ENCODE measurements around the gene SEC11A. TPM values are rescaled to one million over a fixed set of nuclear protein-coding genes. Genes with fewer than 3 reads are reported as not detected.
"Not testable (repeated sequence)": the region's sequence is repeated elsewhere in the genome, so short reads cannot be mapped to it uniquely, and the experiment has no call there.

Gene SEC11A
- 100 to 1,000 TPM; 110 to 119 TPM for total RNA-seq

GRCh38 chr15:84716036-84716732 lies at the start of gene SEC11A:
Gene SEC11A (minus strand): TSS chr15:84716139. CDS start chr15:84716075, 64 bp downstream.
- DNase-seq, result peak; percentile 92
- H3K9me3 Mint-ChIP-seq, result no peaks in the 10 kb centered on the region
- POLR2A ChIA-PET, result interaction anchor here (0.6 to 1.8 kb wide), 5 partner anchors 8 to 63 kb away, joined by 3 to 15 read pairs (median 6); partner anchors contain the start of gene WDR73
- CTCF ChIA-PET, result interaction anchor here (0.5 to 10.5 kb wide), 11 partner anchors 9 to 1014 kb away, joined by 3 to 53 read pairs (median 3); no protein-coding TSS in a partner anchor
- H3K27me3 Mint-ChIP-seq, result no peaks in the 10 kb centered on the region
- H3K36me3 Mint-ChIP-seq (ENCODE audit: low read depth), result peaks cover 32% of the 10 kb centered on the region
- peak within 1 kb of the TSS; percentile 94 for H3K4me3 Mint-ChIP-seq
- peak within 1 kb of the TSS; percentile 97 for H3K27ac Mint-ChIP-seq
- H3K4me1 Mint-ChIP-seq, result peaks cover 54% of the 10 kb centered on the region

- H3K4me3 Mint-ChIP-seq, result no peak overlapping the region
- ChIA-PET CTCF (interaction anchor here (1.5 kb wide), 1 partner anchor 49 kb away, joined by 3 read pairs; no protein-coding TSS in a partner anchor), POLR2A (no interaction called here)
Measured at GRCh38 chr15:84765675-84766074, 49.7 kb upstream of the SEC11A start.

GRCh38 chr15:84764989-84765388 lies 49.0 kb upstream of the SEC11A start:
- no peak overlapping the region for H3K4me3 Mint-ChIP-seq
- ChIA-PET POLR2A (no interaction called here), CTCF (no interaction called here)
- no peaks in the 10 kb centered on the region for H3K9me3 Mint-ChIP-seq
- no peak for DNase-seq
- no peaks in the 10 kb centered on the region for H3K27me3 Mint-ChIP-seq
- peaks cover 17% of the 10 kb centered on the region for H3K4me1 Mint-ChIP-seq
- H3K27ac Mint-ChIP-seq, result peak overlapping the region; percentile 43
- peaks cover 40% of the 10 kb centered on the region for H3K36me3 Mint-ChIP-seq (ENCODE audit: low read depth)

More at GRCh38 chr15:84765675-84766074, 49.7 kb upstream of the SEC11A start:
- Mint-ChIP-seq H3K27ac (no peak overlapping the region), H3K36me3 (ENCODE audit: low read depth) (peaks cover 43% of the 10 kb centered on the region), H3K9me3 (no peaks in the 10 kb centered on the region), H3K27me3 (no peaks in the 10 kb centered on the region), H3K4me1 (peaks cover 17% of the 10 kb centered on the region)
- DNase-seq, result no peak

- ChIA-PET POLR2A (no interaction called here), CTCF (interaction anchor here (0.6 kb wide), 1 partner anchor 201 kb away, joined by 4 read pairs; no protein-coding TSS in a partner anchor)
- H3K27me3 Mint-ChIP-seq, result no peaks in the 10 kb centered on the region
- no peaks in the 10 kb centered on the region for H3K9me3 Mint-ChIP-seq
- H3K36me3 Mint-ChIP-seq (ENCODE audit: low read depth), result peaks cover 39% of the 10 kb centered on the region
- H3K4me1 Mint-ChIP-seq, result peaks cover 14% of the 10 kb centered on the region
- peak overlapping the region; percentile 43 for H3K27ac Mint-ChIP-seq
- DNase-seq, result no peak
- no peak overlapping the region for H3K4me3 Mint-ChIP-seq
Measured at GRCh38 chr15:84764585-84764984, 48.6 kb upstream of the SEC11A start.

- Mint-ChIP-seq H3K27ac (no peak overlapping the region), H3K9me3 (no peaks in the 10 kb centered on the region), H3K27me3 (no peaks in the 10 kb centered on the region), H3K4me3 (no peak overlapping the region), H3K36me3 (ENCODE audit: low read depth) (peaks cover 25% of the 10 kb centered on the region), H3K4me1 (peaks cover 11% of the 10 kb centered on the region)
- ChIA-PET CTCF (interaction anchor here (0.8 kb wide), 1 partner anchor 16 kb away, joined by 3 read pairs; no protein-coding TSS in a partner anchor), POLR2A (no interaction called here)
- DNase-seq, result no peak
Measured at GRCh38 chr15:84762840-84763572, 47.1 kb upstream of the SEC11A start.

- Mint-ChIP-seq H3K4me3 (no peak overlapping the region), H3K27me3 (no peaks in the 10 kb centered on the region), H3K36me3 (ENCODE audit: low read depth) (peaks cover 18% of the 10 kb centered on the region), H3K27ac (no peak overlapping the region), H3K4me1 (peaks cover 13% of the 10 kb centered on the region), H3K9me3 (no peaks in the 10 kb centered on the region)
- peak; percentile 16 for DNase-seq
- ChIA-PET POLR2A (no interaction called here), CTCF (no interaction called here)
Measured at GRCh38 chr15:84761607-84762131, 45.7 kb upstream of the SEC11A start.

- CTCF ChIA-PET, result no interaction called here
- H3K4me3 Mint-ChIP-seq, result no peak overlapping the region
Measured at GRCh38 chr15:84760219-84760618, 44.3 kb upstream of the SEC11A start.

GRCh38 chr15:84759018-84759417 lies 43.1 kb upstream of the SEC11A start:
- Mint-ChIP-seq H3K36me3 (ENCODE audit: low read depth) (peaks cover 9% of the 10 kb centered on the region), H3K4me3 (no peak overlapping the region), H3K9me3 (no peaks in the 10 kb centered on the region), H3K27ac (no peak overlapping the region), H3K27me3 (no peaks in the 10 kb centered on the region), H3K4me1 (peaks cover 22% of the 10 kb centered on the region)
- no peak for DNase-seq
- ChIA-PET CTCF (interaction anchor here (0.9 kb wide), 1 partner anchor 13 kb away, joined by 3 read pairs; no protein-coding TSS in a partner anchor), POLR2A (no interaction called here)

More at GRCh38 chr15:84760219-84760618, 44.3 kb upstream of the SEC11A start:
- no peaks in the 10 kb centered on the region for H3K27me3 Mint-ChIP-seq
- no peak overlapping the region for H3K27ac Mint-ChIP-seq
- no peaks in the 10 kb centered on the region for H3K9me3 Mint-ChIP-seq
- no peak for DNase-seq
- H3K36me3 Mint-ChIP-seq (ENCODE audit: low read depth), result peaks cover 12% of the 10 kb centered on the region
- H3K4me1 Mint-ChIP-seq, result peaks cover 19% of the 10 kb centered on the region
- POLR2A ChIA-PET, result no interaction called here

GRCh38 chr15:84755736-84756527 lies 40.0 kb upstream of the SEC11A start:
- ChIA-PET CTCF (interaction anchor here (1.0 to 2.1 kb wide), 4 partner anchors 12 to 184 kb away, joined by 3 to 5 read pairs (median 3); no protein-coding TSS in a partner anchor), POLR2A (no interaction called here)
- Mint-ChIP-seq H3K4me1 (peaks cover 40% of the 10 kb centered on the region), H3K9me3 (no peaks in the 10 kb centered on the region), H3K4me3 (no peak overlapping the region), H3K27me3 (no peaks in the 10 kb centered on the region), H3K27ac (no peak overlapping the region), H3K36me3 (ENCODE audit: low read depth) (peaks cover 24% of the 10 kb centered on the region)
- DNase-seq, result no peak

GRCh38 chr15:84754889-84755288 lies 39.0 kb upstream of the SEC11A start:
- H3K9me3 Mint-ChIP-seq, H3K4me3 Mint-ChIP-seq, DNase-seq, H3K27ac Mint-ChIP-seq, H3K27me3 Mint-ChIP-seq, POLR2A ChIA-PET: not testable (repeated sequence)
- Mint-ChIP-seq H3K36me3 (ENCODE audit: low read depth) (peaks cover 29% of the 10 kb centered on the region), H3K4me1 (peaks cover 50% of the 10 kb centered on the region)
- CTCF ChIA-PET, result interaction anchor here (0.6 to 2.1 kb wide), 4 partner anchors 13 to 100 kb away, joined by 3 to 6 read pairs (median 4); partner anchors contain the start of gene WDR73

- ChIA-PET CTCF (interaction anchor here (1.0 kb wide), 1 partner anchor 18 kb away, joined by 3 read pairs; no protein-coding TSS in a partner anchor), POLR2A (no interaction called here)
- Mint-ChIP-seq H3K36me3 (ENCODE audit: low read depth) (peaks cover 38% of the 10 kb centered on the region), H3K9me3 (no peaks in the 10 kb centered on the region), H3K27ac (peak overlapping the region; percentile 32), H3K4me3 (no peak overlapping the region), H3K27me3 (no peaks in the 10 kb centered on the region), H3K4me1 (peaks cover 56% of the 10 kb centered on the region)
- no peak for DNase-seq
Measured at GRCh38 chr15:84752700-84753099, 36.8 kb upstream of the SEC11A start.

- ChIA-PET POLR2A (interaction anchor here (0.6 kb wide), 1 partner anchor 88 kb away, joined by 4 read pairs; no protein-coding TSS in a partner anchor), CTCF (interaction anchor here (1.0 kb wide), 1 partner anchor 17 kb away, joined by 3 read pairs; no protein-coding TSS in a partner anchor)
- peaks cover 61% of the 10 kb centered on the region for H3K4me1 Mint-ChIP-seq
- no peaks in the 10 kb centered on the region for H3K27me3 Mint-ChIP-seq
- H3K9me3 Mint-ChIP-seq, result no peaks in the 10 kb centered on the region
- DNase-seq, result no peak
- no peak overlapping the region for H3K4me3 Mint-ChIP-seq
- H3K36me3 Mint-ChIP-seq (ENCODE audit: low read depth), result peaks cover 43% of the 10 kb centered on the region
- H3K27ac Mint-ChIP-seq, result no peak overlapping the region
Measured at GRCh38 chr15:84752195-84752594, 36.3 kb upstream of the SEC11A start.

Data from activated CD4-positive, alpha-beta T cell treated with anti-CD3 and anti-CD28 coated beads, Interleukin-2, amount 10 ng/mL, durations not matched to agents 7 days and 5 days (primary cell).